ENCODE data around the gene GABRD.

GABRD gene

GRCh38 chr1:2049225-2049717 lies 30.1 kb downstream of the GABRD start:
- Histone ChIP-seq H3K9ac (ENCODE audit: low read depth, low read length) (no peak overlapping the region), H3K4me1 (ENCODE audit: insufficient read depth, low read length) (no peaks in the 10 kb centered on the region), H2AFZ (ENCODE audit: low read depth, low read length) (no peak overlapping the region), H3K27me3 (ENCODE audit: insufficient read depth, low read length, poor library complexity) (no peaks in the 10 kb centered on the region), H3K9me3 (ENCODE audit: insufficient read depth, low read length, severe bottlenecking) (no peaks in the 10 kb centered on the region), H4K20me1 (ENCODE audit: insufficient read depth, low read length) (no peaks in the 10 kb centered on the region; the same call in 1 of the 2 replicates), H3K4me2 (ENCODE audit: insufficient read depth, low read length) (no peak overlapping the region), H3K79me2 (ENCODE audit: insufficient read depth, low read length) (no peaks in the 10 kb centered on the region), H3K27ac (ENCODE audit: low read length) (no peak overlapping the region), H3K4me3 (ENCODE audit: low read depth in 1 of 2, low read length in 2 of 2) (no peak overlapping the region), H3K36me3 (ENCODE audit: insufficient read depth, low read length) (no peaks in the 10 kb centered on the region)
- no peak for TF ChIP-seq EZH2 (IDR thresholded peaks at IDR 0.05; ENCODE audit: borderline replicate concordance, low read depth, low read length, severe bottlenecking)
- no peak for TF ChIP-seq CTCF (IDR thresholded peaks at IDR 0.05; ENCODE audit: borderline replicate concordance, extremely low read depth, low read length, poor library complexity, severe bottlenecking)
- no peak for ATAC-seq (ENCODE audit: insufficient read depth, low read depth)
- no peak for DNase-seq

GRCh38 chr1:2049718-2050431 lies 30.7 kb downstream of the GABRD start, which contains the start of gene PRKCZ:
Gene PRKCZ (plus strand): TSS chr1:2050411. CDS start chr1:2050631, 220 bp downstream.
- Histone ChIP-seq H4K20me1 (ENCODE audit: insufficient read depth, low read length) (no peaks in the 10 kb centered on the region; the same call in 1 of the 2 replicates), H3K4me1 (ENCODE audit: insufficient read depth, low read length) (no peaks in the 10 kb centered on the region), H3K36me3 (ENCODE audit: insufficient read depth, low read length) (no peaks in the 10 kb centered on the region), H3K27ac (ENCODE audit: low read length) (no peak within 1 kb of the TSS), H3K79me2 (ENCODE audit: insufficient read depth, low read length) (no peaks in the 10 kb centered on the region), H3K9ac (ENCODE audit: low read depth, low read length) (no peak within 1 kb of the TSS), H3K9me3 (ENCODE audit: insufficient read depth, low read length, severe bottlenecking) (no peaks in the 10 kb centered on the region), H3K4me3 (ENCODE audit: low read depth in 1 of 2, low read length in 2 of 2) (no peak within 1 kb of the TSS), H3K4me2 (ENCODE audit: insufficient read depth, low read length) (no peak within 1 kb of the TSS), H2AFZ (ENCODE audit: low read depth, low read length) (no peak within 1 kb of the TSS), H3K27me3 (ENCODE audit: insufficient read depth, low read length, poor library complexity) (no peaks in the 10 kb centered on the region)
- DNase-seq (no peak), ATAC-seq (ENCODE audit: insufficient read depth, low read depth) (no peak)
- TF ChIP-seq EZH2 (IDR thresholded peaks at IDR 0.05; ENCODE audit: borderline replicate concordance, low read depth, low read length, severe bottlenecking) (no peak), CTCF (IDR thresholded peaks at IDR 0.05; ENCODE audit: borderline replicate concordance, extremely low read depth, low read length, poor library complexity, severe bottlenecking) (no peak)

- Histone ChIP-seq H3K9ac (ENCODE audit: low read depth, low read length) (no peak overlapping the region), H3K4me3 (ENCODE audit: low read depth in 1 of 2, low read length in 2 of 2) (no peak overlapping the region), H3K4me2 (ENCODE audit: insufficient read depth, low read length) (no peak overlapping the region)
Observed at GRCh38 chr1:2050461-2050792, 31.3 kb downstream of the GABRD start.

More at GRCh38 chr1:2050461-2050792, 31.3 kb downstream of the GABRD start:
- no peaks in the 10 kb centered on the region; the same call in 1 of the 2 replicates for H4K20me1 ChIP-seq (ENCODE audit: insufficient read depth, low read length)
- DNase-seq (no peak), ATAC-seq (ENCODE audit: insufficient read depth, low read depth) (no peak)
- no peak overlapping the region for H3K27ac ChIP-seq (ENCODE audit: low read length)
- no peaks in the 10 kb centered on the region for H3K9me3 ChIP-seq (ENCODE audit: insufficient read depth, low read length, severe bottlenecking)
- no peaks in the 10 kb centered on the region for H3K27me3 ChIP-seq (ENCODE audit: insufficient read depth, low read length, poor library complexity)
- no peak for TF ChIP-seq CTCF (IDR thresholded peaks at IDR 0.05; ENCODE audit: borderline replicate concordance, extremely low read depth, low read length, poor library complexity, severe bottlenecking)
- TF ChIP-seq EZH2 (IDR thresholded peaks at IDR 0.05; ENCODE audit: borderline replicate concordance, low read depth, low read length, severe bottlenecking), result no peak
- H2AFZ ChIP-seq (ENCODE audit: low read depth, low read length), result no peak overlapping the region
- H3K79me2 ChIP-seq (ENCODE audit: insufficient read depth, low read length), result no peaks in the 10 kb centered on the region
- no peaks in the 10 kb centered on the region for H3K4me1 ChIP-seq (ENCODE audit: insufficient read depth, low read length)
- no peaks in the 10 kb centered on the region for H3K36me3 ChIP-seq (ENCODE audit: insufficient read depth, low read length)
